CD4-positive, alpha-beta T cell (primary cell): ENCODE results near the gene ACACB. TPM values are rescaled to one million over a fixed set of nuclear protein-coding genes. Genes with fewer than 3 reads are reported as not detected.

ENCODE experiments used
- ATAC-seq: fragments of 200-7000 bp; cut with Tn5 transposase; one replicate; pipeline ENCODE4 v1.10.0; 2022; ENCODE audit warnings: mild to moderate bottlenecking; ENCODE audit not compliant: poor library complexity
- CTCF ChIA-PET: fragments of 350-600 bp; sonication (Branson Sonifier 250); formaldehyde crosslinking; loops from one replicate; lab custom pipeline; 2021; ENCODE audit warnings: antibody characterized with exemption, inconsistent platforms; lab: Charles Lee
- POLR2A ChIA-PET: fragments of 350-600 bp; sonication (Branson Sonifier 250); formaldehyde crosslinking; loops from one replicate; lab custom pipeline; 2021; ENCODE audit warnings: antibody characterized with exemption, inconsistent platforms; lab: Charles Lee
- DNase-seq, 14 experiments: peaks; one replicate each; pipeline ENCODE4 v3.0.0-alpha.2; 2013 to 2020; ENCODE audit warnings: mixed read lengths in 2 of 14
- H3K27ac ChIP-seq, 2 donors: one replicate each; pipeline versions ENCODE4 v1.5.1 to v1.7.0; 2013; ENCODE audit warnings: low read length in 2 of 2, low read depth in 1 of 2, mild to moderate bottlenecking in 1 of 2
- H3K27me3 ChIP-seq, 2 experiments: 1 replicate in 1 of 2; 2 replicates in 1 of 2; pipeline versions ENCODE4 v1.6.1 to v1.7.0; 2013; ENCODE audit warnings: low read length in 2 of 2, control low read depth in 1 of 2, mild to moderate bottlenecking in 1 of 2, moderate library complexity in 1 of 2; ENCODE audit not compliant: insufficient read depth in 2 of 2, control insufficient read depth in 1 of 2
- H3K36me3 ChIP-seq: one replicate; pipeline ENCODE4 v1.6.1; 2013; ENCODE audit warnings: low read length, control low read depth; ENCODE audit not compliant: insufficient read depth
- H3K4me1 ChIP-seq: one replicate; pipeline ENCODE4 v1.6.1; 2013; ENCODE audit warnings: low read length, control low read depth; ENCODE audit not compliant: insufficient read depth
- H3K4me3 ChIP-seq: one replicate; pipeline ENCODE4 v1.5.1; 2013; ENCODE audit warnings: mild to moderate bottlenecking, low read length, moderate library complexity
- H3K9me3 ChIP-seq, 2 experiments: 1 replicate in 1 of 2; 2 replicates in 1 of 2; pipeline versions ENCODE4 v1.6.1 to v1.7.0; 2013; ENCODE audit warnings: low read length in 2 of 2, mild to moderate bottlenecking in 2 of 2, control low read depth in 1 of 2, moderate library complexity in 1 of 2; ENCODE audit not compliant: control insufficient read depth in 1 of 2, insufficient read depth in 1 of 2
- H3K27ac Mint-ChIP-seq: one replicate; pipeline ENCODE4 v1.8.0; 2020; ENCODE audit warnings: mixed read lengths
- H3K27me3 Mint-ChIP-seq: one replicate; pipeline ENCODE4 v1.8.0; 2021; ENCODE audit warnings: mixed read lengths
- H3K36me3 Mint-ChIP-seq: one replicate; pipeline ENCODE4 v1.8.0; 2021; ENCODE audit warnings: low read depth, mixed read lengths
- H3K4me1 Mint-ChIP-seq: one replicate; pipeline ENCODE4 v1.8.0; 2021; ENCODE audit warnings: low read depth, mixed read lengths
- H3K4me3 Mint-ChIP-seq: one replicate; pipeline ENCODE4 v1.8.0; 2020; ENCODE audit warnings: mild to moderate bottlenecking, mixed read lengths
- H3K9me3 Mint-ChIP-seq: one replicate; pipeline ENCODE4 v1.8.0; 2020; ENCODE audit warnings: mixed read lengths
- CTCF ChIP-seq: fragments of 200-600 bp; IDR thresholded peaks from one replicate; pipeline ENCODE4 v1.8.0; 2022; ENCODE audit warnings: antibody characterized with exemption, mild to moderate bottlenecking
- intact Hi-C, 2 experiments: fragments of 100-400 bp; cut with DNase I in 1 of 2; cut with micrococcal nuclease in 1 of 2; formaldehyde crosslinking; loops; one replicate each; pipeline versions ENCODE4 v1.15.1 to v1.9.0; 2023 to 2025; cut with DNase I, micrococcal nuclease
- total RNA-seq, 174 experiments: library from RNA in 2 of 174; stranded (reverse) in 2 of 174; gene quantifications; one replicate each; pipeline ENCODE4 v1.2.3 and lab custom pipeline; 2021 to 2026

ACACB gene
- total RNA-seq, 2 experiments from 2014 or later: 30.3 to 32.2 TPM

GRCh38 chr12:109105176-109105575 is 11.2 kb upstream of the ACACB start:
- peaks cover 75% of the 10 kb centered on the region for H3K36me3 Mint-ChIP-seq

GRCh38 chr12:109109746-109110350 is 6.5 kb upstream of the ACACB start:
- peaks cover 30% of the 10 kb centered on the region for H3K4me1 Mint-ChIP-seq
- intact Hi-C loops: loop anchor here in 1 of 2 experiments (5.0 kb wide), 1 partner anchor 277 kb away; no protein-coding TSS in a partner anchor
- peak overlapping the region; percentile 85 for H3K27ac Mint-ChIP-seq
- no peak overlapping the region for H3K27ac ChIP-seq
- POLR2A ChIA-PET: interaction anchor here (0.6 to 2.5 kb wide), 2 partner anchors 10 to 15 kb away, joined by 3 to 10 read pairs; no protein-coding TSS in a partner anchor
- no peak for ATAC-seq
- peaks cover 24% of the 10 kb centered on the region for H3K36me3 ChIP-seq
- peaks cover 39% of the 10 kb centered on the region for H3K36me3 Mint-ChIP-seq
- H3K4me3 ChIP-seq: no peak overlapping the region
- no peaks in the 10 kb centered on the region for H3K27me3 ChIP-seq
- CTCF ChIA-PET: no interaction called here
- no peak for DNase-seq
- H3K27me3 Mint-ChIP-seq: no peaks in the 10 kb centered on the region
- H3K4me1 ChIP-seq: peaks cover 11% of the 10 kb centered on the region
- peak overlapping the region; percentile 88 for H3K4me3 Mint-ChIP-seq
- H3K9me3 ChIP-seq: no peaks in the 10 kb centered on the region
- no peak for TF ChIP-seq CTCF
- no peaks in the 10 kb centered on the region for H3K9me3 Mint-ChIP-seq

More at GRCh38 chr12:109105176-109105575, 11.2 kb upstream of the ACACB start:
- peaks cover 7% of the 10 kb centered on the region for H3K4me1 Mint-ChIP-seq
- POLR2A ChIA-PET: no interaction called here
- Histone ChIP-seq H3K4me1 (peaks cover 6% of the 10 kb centered on the region), H3K27ac (no peak overlapping the region), H3K9me3 (no peaks in the 10 kb centered on the region), H3K4me3 (no peak overlapping the region), H3K36me3 (peaks cover 53% of the 10 kb centered on the region), H3K27me3 (no peaks in the 10 kb centered on the region)
- intact Hi-C loops: no loop called here
- no peaks in the 10 kb centered on the region for H3K27me3 Mint-ChIP-seq
- no peak overlapping the region for H3K4me3 Mint-ChIP-seq
- DNase-seq (no peak), ATAC-seq (no peak)
- no peak for TF ChIP-seq CTCF
- no peak overlapping the region for H3K27ac Mint-ChIP-seq
- no peaks in the 10 kb centered on the region for H3K9me3 Mint-ChIP-seq
- CTCF ChIA-PET: no interaction called here

GRCh38 chr12:109110988-109111495 is 5.3 kb upstream of the ACACB start:
- Mint-ChIP-seq H3K27me3 (no peaks in the 10 kb centered on the region), H3K9me3 (no peaks in the 10 kb centered on the region), H3K4me3 (peak overlapping the region; percentile 88), H3K27ac (peak overlapping the region; percentile 85), H3K36me3 (peaks cover 28% of the 10 kb centered on the region), H3K4me1 (peaks cover 41% of the 10 kb centered on the region)
- peaks cover 18% of the 10 kb centered on the region for H3K4me1 ChIP-seq
- ChIA-PET CTCF (interaction anchor here (1.2 to 1.7 kb wide), 3 partner anchors 11 to 494 kb away, joined by 3 to 28 read pairs (median 10); partner anchors contain the start of gene ALKBH2), POLR2A (interaction anchor here (1.4 to 2.5 kb wide), 2 partner anchors 12 to 44 kb away, joined by 10 to 12 read pairs; no protein-coding TSS in a partner anchor)
- intact Hi-C loops: loop anchor here in 1 of 2 experiments (5.0 kb wide), 1 partner anchor 276 kb away; no protein-coding TSS in a partner anchor
- no peak for TF ChIP-seq CTCF
- no peaks in the 10 kb centered on the region for H3K9me3 ChIP-seq
- peak overlapping the region; percentile 56 to 57 for H3K27ac ChIP-seq
- no peaks in the 10 kb centered on the region for H3K27me3 ChIP-seq
- peaks cover 12% of the 10 kb centered on the region for H3K36me3 ChIP-seq
- peak in 13 of 14 experiments; percentile 23 to 79 (median 50) for DNase-seq
- peak overlapping the region; percentile 67 for H3K4me3 ChIP-seq
- peak; percentile 83 for ATAC-seq
